ENCODE data around the gene LRRC8D. TPM values are rescaled to one million over a fixed set of nuclear protein-coding genes. Genes with fewer than 3 reads are reported as not detected.
A peak's percentile ranks its signal among the peaks of the same experiment; 100 is the strongest.

Gene LRRC8D
- total and polyA plus RNA-seq, 9 of the 15 experiments (the other 6 are each of a cell fraction or from before 2014, with no cell fraction given) = 3.4 to 53.9 (median 15.9) TPM

- no peak for TF ChIP-seq NR4A1 (CRISPR knock-in tag; IDR thresholded peaks at IDR 0.05)
- TF ChIP-seq NR4A1 (tag; IDR thresholded peaks at IDR 0.05) = 0 out of 2 replicates have a peak, but pooled peaks have one; percentile 36
Measured at GRCh38 chr1:89897347-89898133, 76.7 kb downstream of the LRRC8D start (continued).

GRCh38 chr1:89898150-89898549 is 77.3 kb downstream of the LRRC8D start:
- H3K4me1 ChIP-seq (replicated peaks in 1 of 2; ENCODE audit: control insufficient read depth in 2 of 2, insufficient read depth in 2 of 2, low read length in 2 of 2) = peaks cover 33 to 97% of the 10 kb centered on the region in 2 experiments
- DNase-seq (ENCODE audit: extremely low read depth in 1 of 4, low spot score in 3 of 4) (peak in 1 of 4 experiments; percentile 6), ATAC-seq (no peak), FAIRE-seq (no peak)
- peaks cover 92% of the 10 kb centered on the region for H3K79me2 ChIP-seq (ENCODE audit: control insufficient read depth, insufficient read depth, low read length)
- H3K27ac ChIP-seq (ENCODE audit: extremely low read depth, low read depth, low read length) = peak overlapping the region; percentile 99
- in situ Hi-C loops (cut with MboI) = no loop called here
- H3K9me3 ChIP-seq (replicated peaks; ENCODE audit: control insufficient read depth, insufficient read depth, low read depth, low read length) = no peaks in the 10 kb centered on the region
- no peak overlapping the region for H2AFZ ChIP-seq (ENCODE audit: low read depth, low read length)
- 0 out of 2 replicates have a peak, but pooled peaks have one; percentile 60 for TF ChIP-seq ZNF766 (CRISPR knock-in tag; conservative IDR thresholded peaks at IDR 0.05)
- no peak for TF ChIP-seq HDAC1 (IDR thresholded peaks at IDR 0.05)
- TF ChIP-seq ZNF134 (CRISPR knock-in tag; conservative IDR thresholded peaks at IDR 0.05) = peak; percentile 64; the same call in 1 of the 2 replicates
- TF ChIP-seq, protein P1, sequence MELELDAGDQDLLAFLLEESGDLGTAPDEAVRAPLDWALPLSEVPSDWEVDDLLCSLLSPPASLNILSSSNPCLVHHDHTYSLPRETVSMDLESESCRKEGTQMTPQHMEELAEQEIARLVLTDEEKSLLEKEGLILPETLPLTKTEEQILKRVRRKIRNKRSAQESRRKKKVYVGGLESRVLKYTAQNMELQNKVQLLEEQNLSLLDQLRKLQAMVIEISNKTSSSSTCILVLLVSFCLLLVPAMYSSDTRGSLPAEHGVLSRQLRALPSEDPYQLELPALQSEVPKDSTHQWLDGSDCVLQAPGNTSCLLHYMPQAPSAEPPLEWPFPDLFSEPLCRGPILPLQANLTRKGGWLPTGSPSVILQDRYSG (tag; conservative IDR thresholded peaks at IDR 0.05; ENCODE audit: low read depth) = 0 out of 2 replicates have a peak, but pooled peaks have one; percentile 10
- TF ChIP-seq NR3C1 (CRISPR knock-in tag; IDR thresholded peaks at IDR 0.05) = no peak
- 0 out of 2 replicates have a peak, but pooled peaks have one; percentile 29 for TF ChIP-seq HSF4 (CRISPR knock-in tag; IDR thresholded peaks at IDR 0.05; ENCODE audit: borderline replicate concordance)
- 0 out of 2 replicates have a peak, but pooled peaks have one; percentile 5 for TF ChIP-seq KAT7 (CRISPR knock-in tag; IDR thresholded peaks at IDR 0.05; ENCODE audit: borderline replicate concordance)
- POLR2A ChIA-PET = interaction anchor here (1.3 kb wide), 1 partner anchor 14 kb away, joined by 3 read pairs; no protein-coding TSS in a partner anchor
- H3K27me3 ChIP-seq (ENCODE audit: control insufficient read depth in 2 of 2, insufficient read depth in 2 of 2, low read length in 2 of 2) = no peaks in the 10 kb centered on the region
- peak overlapping the region in 1 of 2 experiments; percentile 36; a peak in 2 of 4 replicates for H3K9ac ChIP-seq (ENCODE audit: insufficient read depth in 1 of 2, low read depth in 2 of 2, low read length in 2 of 2)
- H3K9me1 ChIP-seq (ENCODE audit: control insufficient read depth, insufficient read depth, low read length) = no peaks in the 10 kb centered on the region
- no peak overlapping the region for H3K4me3 ChIP-seq
- no TSS peak for BruUV-seq (replicated peaks)
- H3K36me3 ChIP-seq (ENCODE audit: control insufficient read depth, insufficient read depth, low read length) = peaks cover 17% of the 10 kb centered on the region
- 61% methylated on average over 5 of the region's 6 CpGs for whole genome bisulfite sequencing (ENCODE audit: insufficient coverage, low coverage, missing lambda C conversion rate)
- no peaks in the 10 kb centered on the region for H4K20me1 ChIP-seq (replicated peaks; ENCODE audit: control insufficient read depth, insufficient read depth, low read length)
- H3K4me2 ChIP-seq (ENCODE audit: insufficient read depth, low read length) = peak overlapping the region; percentile 58
- CTCF ChIA-PET (ENCODE audit: low intra/inter-chr PET ratio) = no interaction called here
- intact Hi-C loops (cut with micrococcal nuclease) = loop anchor here (10.0 kb wide), 1 partner anchor 353 kb away; no protein-coding TSS in a partner anchor
